Ramos (cell line): ENCODE measurements around the gene CCDC196.
"Not testable (repeated sequence)": the region's sequence is repeated elsewhere in the genome, so short reads cannot be mapped to it uniquely, and the experiment has no call there.

ENCODE experiments used
- in situ Hi-C: fragments of 300-500 bp; cut with MboI; formaldehyde crosslinking; loops from one replicate; pipeline ENCODE4 v1.14.3; 2022; ENCODE audit warnings: low sequenced_read_pairs; ENCODE audit not compliant: unreplicated experiment

The CCDC196 gene

DNA sequence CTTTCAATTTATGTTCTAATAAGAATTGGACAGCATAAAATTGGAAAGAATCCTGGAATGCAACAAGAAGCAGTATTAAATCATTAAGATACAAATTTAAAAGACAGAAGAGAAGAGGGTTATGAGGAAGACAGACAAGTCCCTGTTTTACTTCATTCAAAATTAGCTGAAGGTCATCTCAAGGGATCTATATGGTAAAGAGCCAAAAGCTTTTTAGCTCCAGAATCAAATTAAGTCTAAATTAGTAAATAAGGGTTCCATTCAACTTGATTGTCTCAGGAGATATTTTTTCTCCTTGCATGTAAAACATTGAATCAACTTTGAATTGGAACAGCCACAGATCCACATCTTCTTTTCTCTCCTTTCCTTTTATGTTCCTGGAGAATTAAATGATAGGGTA lies 7.6 kb downstream of the CCDC196 start:
- in situ Hi-C loops: no loop called here

DNA sequence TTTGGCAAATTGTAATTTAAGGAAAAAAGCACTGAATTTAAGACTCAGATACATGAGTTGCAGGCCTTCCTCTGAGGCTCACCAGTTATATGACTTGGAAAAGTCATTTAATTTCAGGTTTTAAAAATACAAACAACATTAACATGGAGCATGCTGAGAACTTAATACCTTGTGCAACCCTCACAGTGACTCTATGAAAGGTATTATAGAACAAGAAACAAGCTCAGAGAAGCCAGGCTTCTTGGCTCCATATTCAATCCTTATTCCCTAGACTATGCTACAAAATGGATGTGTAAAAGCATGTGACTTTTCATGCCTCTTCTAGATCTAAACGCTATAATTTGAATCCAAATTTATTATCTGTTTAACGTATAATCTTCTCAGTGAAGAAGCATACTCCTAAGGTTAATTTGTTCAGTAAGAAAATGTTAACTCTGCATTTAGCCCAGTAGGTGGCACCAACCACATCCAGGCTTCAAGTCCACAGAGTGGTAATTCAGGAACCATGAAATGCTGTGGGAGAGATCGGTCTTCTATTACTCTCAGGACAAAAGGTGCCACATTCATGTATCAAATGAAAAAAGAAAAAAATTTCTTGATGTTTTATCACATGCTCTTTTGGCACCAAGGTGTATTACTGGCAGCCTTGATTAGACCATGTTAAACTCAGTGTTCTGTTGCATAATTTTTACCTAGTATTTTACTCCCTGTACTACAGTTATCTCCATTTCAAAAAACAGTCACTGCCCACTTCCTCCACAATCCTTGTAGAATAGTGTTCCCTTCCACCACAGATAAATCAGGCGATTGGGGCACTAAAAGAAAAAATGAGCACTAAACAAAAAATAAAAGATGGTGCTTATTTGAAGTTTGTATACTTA lies 9.3 kb downstream of the CCDC196 start:
- in situ Hi-C loops: no loop called here

- in situ Hi-C loops: no loop called here
Observed at GRCh38 chr14:66496188-66496807, 10.1 kb downstream of the CCDC196 start.

- in situ Hi-C loops: no loop called here
Observed at GRCh38 chr14:66496911-66497310, 10.7 kb downstream of the CCDC196 start.

DNA sequence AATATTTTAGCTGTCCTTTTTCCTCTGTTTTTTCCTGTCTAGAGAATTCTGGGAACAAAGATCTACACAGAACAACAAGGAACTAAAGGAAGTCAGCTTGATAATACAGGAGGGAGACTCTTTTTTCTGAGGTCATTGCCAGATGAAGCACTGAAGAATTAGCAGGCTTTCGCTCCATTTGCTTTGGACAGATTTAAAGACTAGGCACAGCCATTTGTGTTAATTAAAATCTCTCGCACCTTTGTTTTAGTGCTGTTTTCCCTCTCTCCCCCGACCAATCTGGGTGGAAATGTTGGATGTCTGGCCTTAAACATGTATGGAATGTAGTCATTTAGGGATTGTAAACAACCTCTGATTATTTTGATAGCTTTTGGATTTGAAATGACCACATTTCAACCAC lies 12.1 kb downstream of the CCDC196 start:
- in situ Hi-C loops: no loop called here

GRCh38 chr14:66501592-66501991 lies 15.4 kb downstream of the CCDC196 start:
- in situ Hi-C loops: no loop called here

DNA sequence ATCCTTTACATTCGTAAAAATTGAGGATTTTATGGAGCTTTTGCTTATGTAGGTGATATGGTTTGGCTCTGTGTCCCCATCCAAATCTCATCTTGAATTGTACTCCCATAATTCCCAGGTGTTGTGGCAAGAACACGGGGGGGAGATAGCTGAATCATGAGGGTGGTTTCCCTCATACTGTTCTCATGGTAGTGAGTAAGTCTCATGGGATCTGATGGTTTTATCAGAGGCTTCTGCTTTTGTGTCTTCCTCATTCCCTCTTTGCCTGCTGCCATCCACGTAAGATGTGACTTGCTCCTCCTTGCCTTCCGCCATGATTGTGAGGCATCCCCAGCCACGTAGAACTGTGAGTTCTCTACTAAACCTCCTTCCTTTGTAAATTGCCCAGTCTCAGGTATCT lies 16.7 kb downstream of the CCDC196 start:
- in situ Hi-C loops: not testable (repeated sequence)

DNA sequence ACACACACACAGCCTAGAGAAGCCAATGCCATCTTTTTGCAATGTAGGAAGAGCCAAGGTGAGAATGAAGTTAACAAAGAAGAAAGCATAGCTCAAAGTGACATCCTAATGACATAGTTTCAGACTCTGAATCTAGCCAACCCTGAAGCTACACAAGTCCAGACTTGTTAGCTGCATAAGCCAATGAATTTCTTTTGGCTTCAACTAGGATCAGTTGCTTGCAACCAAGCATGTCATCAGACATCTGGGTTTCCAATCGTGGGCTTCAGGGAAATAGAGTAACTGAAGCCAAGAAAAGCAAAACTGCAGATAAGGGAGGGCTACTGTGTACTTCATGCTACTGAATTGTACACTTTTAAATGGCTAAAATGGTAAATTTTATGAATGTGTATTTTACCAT lies 17.4 kb downstream of the CCDC196 start:
- in situ Hi-C loops: no loop called here

- in situ Hi-C loops: no loop called here
Observed at GRCh38 chr14:66507181-66507721, 21.1 kb downstream of the CCDC196 start.

DNA sequence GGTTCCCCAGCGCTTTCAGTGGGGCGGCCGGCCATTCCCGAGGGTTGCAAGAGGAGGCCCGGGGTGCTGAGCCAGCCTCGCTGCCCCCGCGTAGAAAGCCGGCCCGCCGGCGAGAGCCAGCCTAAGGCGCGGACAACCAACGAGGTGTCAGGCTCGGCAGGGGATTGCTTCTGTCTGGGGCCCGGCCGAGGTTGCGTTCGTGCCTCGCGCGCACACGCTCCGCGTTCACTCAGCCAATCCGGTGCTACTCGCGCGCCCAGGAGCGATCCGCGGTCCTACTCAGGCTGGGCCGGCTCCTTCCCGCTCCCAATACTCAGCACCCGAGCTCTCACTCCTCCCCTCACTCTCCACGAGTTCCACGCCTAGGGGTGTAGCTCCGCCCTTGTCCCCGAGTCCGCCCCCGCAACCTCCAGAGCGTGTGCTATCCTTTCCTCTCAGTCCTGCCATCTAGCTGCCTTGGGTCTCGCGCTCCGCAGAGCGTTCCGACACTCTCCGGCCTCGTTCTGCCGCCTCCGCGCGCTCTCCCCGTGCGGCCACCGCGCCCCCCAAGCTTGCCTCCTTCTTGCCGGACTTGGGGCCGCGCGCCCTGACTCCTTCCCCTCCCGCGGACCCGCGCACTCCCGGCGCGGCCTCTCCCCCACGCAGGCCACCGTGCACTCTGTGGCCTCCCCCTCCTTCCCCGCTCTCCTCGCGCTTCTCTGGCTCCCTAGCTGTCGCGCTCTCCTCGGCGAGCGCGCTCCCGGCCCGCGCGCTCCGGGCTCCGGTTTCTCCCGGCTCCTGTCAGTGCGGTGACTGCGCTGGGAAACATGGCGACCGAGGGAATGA lies 21.8 kb downstream of the CCDC196 start, which contains the start of gene GPHN:
Gene GPHN, plus strand, starts transcription at position 426 of the 825 bp plus-strand sequence.
- in situ Hi-C loops: no loop called here

DNA sequence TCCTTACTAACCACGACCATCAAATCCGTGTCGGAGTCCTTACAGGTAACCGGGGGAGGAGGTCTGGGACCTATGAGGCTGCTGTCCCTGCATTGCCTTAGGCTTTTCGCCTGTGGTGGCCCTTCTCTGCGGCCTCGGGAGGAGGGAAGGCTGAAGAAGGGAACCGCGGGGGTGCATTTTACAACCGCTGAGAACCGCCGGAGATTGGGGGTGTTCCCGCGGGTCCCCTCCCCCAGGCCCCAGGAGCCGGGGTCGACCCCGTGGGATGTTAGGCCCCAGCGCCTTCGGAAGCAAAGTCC lies 22.3 kb downstream of the CCDC196 start:
- in situ Hi-C loops: no loop called here

DNA sequence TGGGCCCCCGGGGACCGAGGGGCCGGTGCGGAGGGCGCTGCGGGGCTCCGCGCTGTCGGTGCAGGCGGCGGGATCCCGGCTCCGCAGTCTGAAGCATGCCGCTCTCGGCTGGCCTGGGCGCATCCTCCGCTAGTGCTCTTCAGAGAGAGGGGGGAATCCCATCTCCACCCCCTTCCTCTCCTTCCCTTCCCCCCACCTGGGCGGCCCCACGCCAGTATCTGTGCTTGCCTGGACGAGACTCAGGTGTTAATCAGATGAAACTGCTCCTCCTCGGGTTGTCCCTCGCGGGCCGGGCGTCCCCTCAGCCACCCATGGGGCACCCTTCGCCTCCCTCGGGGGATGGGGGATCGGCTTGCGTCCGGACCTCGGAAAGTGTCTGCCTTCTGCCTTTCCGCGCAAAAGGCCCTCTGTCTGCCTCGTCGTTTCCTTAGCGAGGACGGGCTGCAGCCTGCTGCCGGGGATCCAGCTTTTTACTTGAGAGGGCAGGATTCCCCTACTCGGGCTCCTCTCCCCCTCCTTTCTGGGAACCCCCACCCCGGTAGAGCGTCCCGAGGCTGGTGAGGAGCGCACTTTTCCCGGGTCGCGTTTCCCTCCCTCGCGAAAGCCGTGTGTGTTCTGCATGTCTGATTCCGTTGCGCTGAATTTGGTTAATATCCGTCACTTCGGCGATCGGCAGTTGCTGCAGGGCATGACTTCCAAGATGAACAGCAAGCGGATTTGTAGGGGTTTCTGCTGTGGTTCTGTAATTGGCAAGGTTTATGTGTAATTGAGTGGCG lies 22.9 kb downstream of the CCDC196 start:
- in situ Hi-C loops: no loop called here

DNA sequence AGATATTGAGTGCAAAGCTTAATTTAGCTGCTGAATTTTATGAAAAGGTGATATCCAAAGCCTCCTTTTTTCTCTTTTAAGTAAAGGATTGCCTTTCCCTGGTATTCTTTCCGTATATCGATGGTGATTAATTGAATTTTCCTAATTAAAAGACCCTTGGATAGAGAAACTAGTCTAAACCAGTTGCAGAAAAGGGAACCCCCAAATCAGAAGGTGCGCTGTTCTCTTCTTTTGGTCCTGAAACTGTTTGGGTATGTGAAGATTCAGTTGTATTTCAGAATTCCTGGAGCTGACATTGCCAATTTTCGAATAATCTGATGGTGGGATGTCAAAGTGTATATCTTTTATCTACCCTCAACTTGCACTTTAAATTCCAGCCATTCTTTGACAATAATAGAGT lies 23.7 kb downstream of the CCDC196 start:
- in situ Hi-C loops: no loop called here

- in situ Hi-C loops: no loop called here
Observed at GRCh38 chr14:66511849-66512248, 25.7 kb downstream of the CCDC196 start.

- in situ Hi-C loops: no loop called here
Observed at GRCh38 chr14:66514213-66514612, 28.0 kb downstream of the CCDC196 start.

DNA sequence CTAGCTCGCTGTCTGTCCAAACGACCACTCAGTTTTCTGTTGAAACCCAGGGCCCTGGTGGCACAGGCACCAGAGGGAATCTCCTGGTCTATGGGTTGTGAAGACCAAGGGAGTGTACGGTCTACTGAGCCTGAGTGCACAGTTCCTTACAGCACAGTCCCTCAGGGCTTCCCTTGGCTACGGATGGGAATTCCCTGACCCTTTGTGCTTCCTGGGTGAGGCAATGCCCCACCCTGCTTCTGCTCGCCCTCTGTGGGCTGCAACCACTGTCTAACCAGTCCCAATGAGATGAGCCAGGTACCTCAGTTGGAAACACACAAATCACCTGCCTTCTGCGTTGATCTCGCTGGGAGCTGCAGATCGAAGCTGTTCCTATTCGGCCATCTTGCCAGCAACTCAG lies 44.4 kb downstream of the CCDC196 start:
- in situ Hi-C loops: no loop called here

GRCh38 chr14:66539034-66539433 lies 52.9 kb downstream of the CCDC196 start:
- in situ Hi-C loops: no loop called here

DNA sequence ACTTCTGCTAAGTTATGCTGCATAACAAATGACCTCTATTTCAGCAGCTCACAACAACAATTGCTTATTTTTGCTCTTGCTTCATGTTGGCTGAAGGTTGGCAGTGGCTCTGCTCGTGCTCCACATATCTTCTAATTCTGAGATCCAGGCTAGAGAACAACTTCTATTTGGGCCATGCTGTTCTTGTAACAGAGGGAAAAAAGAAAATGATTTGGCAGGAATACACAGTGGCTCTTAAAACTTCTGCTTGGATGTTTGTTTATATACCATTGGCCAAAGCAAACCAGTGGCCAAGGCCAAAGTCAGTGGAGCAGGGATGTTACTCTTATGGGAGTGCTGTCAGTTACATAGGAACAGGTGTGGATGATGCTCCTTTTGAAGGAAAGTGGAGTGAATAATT lies 53.9 kb downstream of the CCDC196 start:
- in situ Hi-C loops: no loop called here

DNA sequence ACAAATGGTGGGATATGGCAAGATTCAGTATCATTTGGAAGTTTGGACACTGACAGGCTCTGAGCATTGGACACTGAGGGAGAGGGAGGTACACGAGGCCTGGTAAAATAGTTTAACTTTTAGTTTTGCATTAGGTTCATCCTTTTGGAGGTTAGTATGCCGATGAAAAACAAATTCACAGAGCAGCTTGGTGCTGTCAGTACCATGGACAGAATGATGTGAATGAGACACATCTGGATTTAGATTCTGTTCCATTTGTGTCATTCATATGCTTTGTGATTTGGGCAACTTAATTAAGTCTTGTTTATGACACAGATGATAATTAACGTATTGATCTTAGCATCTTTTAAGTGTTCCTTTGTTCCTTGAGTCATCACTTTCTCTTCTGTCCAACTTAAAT lies 55.5 kb downstream of the CCDC196 start:
- in situ Hi-C loops: no loop called here

- in situ Hi-C loops: no loop called here
Observed at GRCh38 chr14:66543996-66544395, 57.8 kb downstream of the CCDC196 start.
